Measurements from ENCODE around the gene USP22.

The USP22 gene

GRCh38 chr17:21046216-21046615 lies 3.4 kb upstream of the USP22 start:
- DNase-seq (ENCODE audit: low read depth) = no peak

DNA sequence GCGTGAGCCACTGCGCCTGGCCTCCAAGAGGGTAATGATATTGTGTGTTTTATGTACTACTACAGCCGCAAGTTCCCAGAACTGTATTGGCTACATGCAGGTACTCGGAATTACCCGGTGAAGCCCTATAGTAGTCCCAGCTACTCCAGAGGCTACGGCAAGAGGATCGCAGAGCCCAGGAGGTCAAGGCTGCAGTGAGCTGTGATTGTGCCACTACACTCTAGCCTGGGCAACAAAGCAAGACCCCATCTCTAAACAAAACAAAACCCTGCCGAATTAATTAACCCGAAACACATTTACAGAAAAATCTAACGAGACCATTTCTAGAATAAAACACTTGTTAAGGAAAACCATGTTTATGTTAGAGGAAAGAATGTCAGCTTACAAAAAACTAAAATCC lies 2.2 kb upstream of the USP22 start:
- no peak for DNase-seq (ENCODE audit: low read depth)

DNA sequence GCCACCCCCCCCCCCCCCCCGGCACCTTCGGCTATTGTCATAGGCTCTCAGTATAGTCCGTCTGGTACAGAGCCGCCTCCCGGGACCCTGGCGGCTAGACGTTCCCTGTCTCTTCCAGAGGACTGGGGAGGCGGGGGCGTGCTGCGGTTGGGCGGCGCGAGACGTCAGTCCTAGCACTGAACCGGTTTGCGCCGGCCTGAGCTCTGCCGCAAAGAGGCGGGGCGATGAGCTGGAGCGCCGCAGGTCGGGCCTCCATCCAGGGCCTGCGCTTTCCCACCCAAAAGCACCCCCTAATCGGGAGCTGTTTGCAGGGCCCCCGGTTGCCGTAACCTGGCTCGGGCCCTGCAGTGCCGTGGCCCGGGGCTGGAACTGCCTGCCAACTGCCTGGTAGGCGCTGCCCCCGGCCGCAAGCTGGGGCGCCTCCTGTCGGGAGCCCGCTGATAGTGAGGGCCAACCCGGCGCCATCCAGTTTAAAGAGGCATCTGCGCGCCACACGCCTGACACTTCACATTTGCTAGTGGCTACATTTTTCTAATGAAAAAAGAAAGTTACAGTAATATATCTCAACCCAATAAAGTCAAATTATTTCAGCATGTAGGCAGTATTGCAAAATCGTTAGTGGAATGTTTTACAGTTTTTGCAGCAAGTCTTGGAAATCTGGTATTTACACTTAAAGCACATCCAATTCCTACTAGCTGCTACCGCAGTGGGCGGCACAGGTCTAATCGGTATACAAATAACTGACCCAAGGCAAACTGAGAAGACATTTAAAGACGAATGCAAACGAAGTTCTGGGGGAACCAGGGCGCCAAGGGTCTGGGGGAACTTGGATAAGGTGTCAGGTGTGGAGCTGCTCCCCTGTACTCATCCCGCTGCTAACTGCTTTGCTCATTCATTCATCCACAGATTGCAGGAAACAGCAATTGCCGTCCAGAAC lies 753 bp upstream of the USP22 start:
- DNase-seq (ENCODE audit: low read depth) = peak; percentile 99

DNA sequence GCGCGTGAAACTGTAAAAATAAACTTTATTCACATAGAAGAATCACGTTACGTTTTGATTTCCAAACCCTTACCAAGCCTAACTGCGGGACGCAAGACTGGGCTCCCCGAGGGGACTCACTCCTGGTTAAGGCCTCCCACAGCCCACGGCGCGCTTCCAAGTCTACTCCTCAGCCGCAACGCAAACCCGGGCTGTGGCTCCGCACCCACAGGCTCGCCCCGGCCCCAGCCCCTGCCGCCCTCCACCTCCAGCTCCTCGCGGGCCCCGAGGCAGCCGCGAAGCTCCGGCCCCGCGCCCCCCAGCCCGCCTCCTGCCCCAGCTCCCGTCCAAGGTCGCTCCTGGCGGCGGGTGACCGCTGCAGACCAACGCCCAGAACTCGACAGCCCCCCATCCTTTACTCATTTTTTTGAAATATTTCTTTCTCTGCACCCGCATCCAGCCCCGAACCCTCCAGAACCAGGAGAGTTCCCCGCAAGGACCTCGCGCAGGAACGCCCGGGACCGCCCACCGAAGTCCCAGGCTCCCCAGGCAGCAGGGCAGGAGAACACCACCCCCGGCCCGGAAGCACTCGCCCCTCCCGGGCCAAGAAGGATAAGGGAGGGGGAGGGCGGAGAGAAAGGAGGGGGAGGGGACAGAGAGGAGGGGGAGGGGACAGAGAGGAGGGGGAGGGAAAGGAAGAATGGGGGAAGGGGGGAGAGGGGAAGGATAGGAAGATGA lies 912 bp downstream of the USP22 start:
- peak; percentile 82 for DNase-seq (ENCODE audit: low read depth)

GRCh38 chr17:21039839-21040575 lies 2.8 kb downstream of the USP22 start:
- peak; percentile 68 for DNase-seq (ENCODE audit: low read depth)

- DNase-seq (ENCODE audit: low read depth) = no peak
Observed at GRCh38 chr17:21037117-21037803, 5.6 kb downstream of the USP22 start.

DNA sequence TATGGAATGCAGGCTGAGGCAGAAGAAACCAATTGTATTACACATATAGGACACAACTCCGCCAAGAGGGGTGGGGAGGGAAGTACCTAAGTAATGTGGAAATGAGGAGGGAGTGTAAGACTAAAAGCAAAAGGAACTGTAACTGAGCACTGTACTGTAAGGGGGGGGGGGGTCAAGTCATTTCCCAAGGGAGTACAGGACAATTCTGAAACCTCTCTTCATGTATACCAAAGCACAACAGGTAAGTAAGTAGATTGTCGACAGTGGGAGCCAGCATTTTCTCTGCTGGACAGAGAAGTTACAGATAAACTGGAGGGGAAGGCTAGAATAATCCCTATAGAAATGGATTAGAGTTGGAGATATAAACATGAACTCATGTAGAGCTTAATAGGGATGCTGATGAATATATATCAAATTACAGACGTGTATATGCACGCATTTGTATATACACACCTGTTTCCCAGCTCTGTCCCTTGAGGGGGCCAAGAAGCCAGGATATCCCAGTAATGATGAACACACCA lies 6.4 kb downstream of the USP22 start:
- no peak for DNase-seq (ENCODE audit: low read depth)

DNA sequence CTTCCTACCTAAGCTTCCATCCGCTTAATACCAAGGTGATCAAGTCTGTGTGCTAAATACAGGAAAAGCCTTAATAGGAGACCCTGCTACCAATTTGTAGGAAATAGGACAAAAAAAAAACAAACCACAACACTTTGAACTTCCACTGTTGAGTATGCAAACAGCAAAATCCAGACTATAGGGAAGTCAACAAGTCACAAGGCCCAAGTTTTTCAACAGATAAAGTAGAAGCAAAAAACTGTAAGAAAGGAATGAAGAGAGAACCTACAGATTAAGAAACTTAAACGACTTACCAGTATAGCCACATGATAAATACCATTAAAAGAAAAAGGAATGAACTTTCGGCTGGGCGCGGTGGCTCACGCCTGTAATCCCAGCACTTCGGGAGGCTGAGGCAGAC lies 7.4 kb downstream of the USP22 start:
- DNase-seq (ENCODE audit: low read depth) = no peak

- no peak for DNase-seq (ENCODE audit: low read depth)
Observed at GRCh38 chr17:21034340-21035235, 8.2 kb downstream of the USP22 start.

GRCh38 chr17:21033350-21033749 lies 9.5 kb downstream of the USP22 start:
- no peak for DNase-seq (ENCODE audit: low read depth)

DNA sequence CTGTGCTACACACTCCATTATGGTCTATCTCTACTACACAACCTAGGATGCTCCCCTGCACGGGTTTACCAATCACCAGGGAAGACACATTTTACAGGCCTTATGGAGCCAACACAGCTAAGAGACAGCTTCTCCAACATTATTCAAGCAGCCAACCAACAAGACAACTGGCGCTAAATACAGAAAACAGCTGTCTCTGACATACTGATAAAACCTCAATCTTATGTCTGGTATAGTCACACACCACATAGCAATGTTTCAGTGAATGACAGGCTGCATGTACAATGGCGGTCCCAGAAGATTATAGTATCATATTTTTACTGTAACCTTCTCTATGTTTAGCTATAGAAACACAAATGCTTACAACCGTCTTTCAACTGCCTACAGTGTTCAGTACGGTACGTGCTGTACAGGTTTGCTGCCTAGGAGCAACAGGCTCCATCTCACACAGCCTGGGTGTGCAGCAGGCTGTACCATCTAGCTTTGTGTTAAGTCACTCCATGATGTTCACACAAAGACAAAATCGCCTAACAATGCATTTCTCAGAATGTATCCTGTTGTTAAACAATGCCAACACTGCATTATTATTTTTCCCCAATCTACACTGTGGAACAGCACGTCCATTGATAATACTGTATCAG lies 10.9 kb downstream of the USP22 start:
- no peak for DNase-seq (ENCODE audit: low read depth)

GRCh38 chr17:21030375-21030774 lies 12.4 kb downstream of the USP22 start:
- no peak for DNase-seq (ENCODE audit: low read depth)

DNA sequence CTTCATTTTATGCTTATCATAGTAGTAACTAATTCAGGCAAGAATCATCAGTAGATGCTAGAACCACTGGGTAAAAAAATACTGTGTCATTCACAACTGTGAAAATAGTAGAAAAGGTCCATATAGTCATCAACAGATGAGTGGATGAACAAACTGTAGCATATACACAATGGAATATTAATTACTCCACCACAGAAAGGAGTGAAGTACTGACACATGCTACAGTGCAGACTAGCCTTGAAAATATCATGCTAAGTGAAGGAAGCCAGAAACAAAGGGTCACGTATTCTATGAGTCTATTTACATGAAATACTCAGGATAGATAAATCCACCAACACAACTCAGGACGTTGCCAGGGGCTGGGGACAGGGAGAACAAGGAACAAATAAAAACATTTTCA lies 13.3 kb downstream of the USP22 start:
- DNase-seq (ENCODE audit: low read depth) = no peak

- peak; percentile 66 for DNase-seq (ENCODE audit: low read depth)
Observed at GRCh38 chr17:21029036-21029435, 13.8 kb downstream of the USP22 start.

GRCh38 chr17:21028192-21028591 lies 14.6 kb downstream of the USP22 start:
- DNase-seq (ENCODE audit: low read depth) = no peak

DNA sequence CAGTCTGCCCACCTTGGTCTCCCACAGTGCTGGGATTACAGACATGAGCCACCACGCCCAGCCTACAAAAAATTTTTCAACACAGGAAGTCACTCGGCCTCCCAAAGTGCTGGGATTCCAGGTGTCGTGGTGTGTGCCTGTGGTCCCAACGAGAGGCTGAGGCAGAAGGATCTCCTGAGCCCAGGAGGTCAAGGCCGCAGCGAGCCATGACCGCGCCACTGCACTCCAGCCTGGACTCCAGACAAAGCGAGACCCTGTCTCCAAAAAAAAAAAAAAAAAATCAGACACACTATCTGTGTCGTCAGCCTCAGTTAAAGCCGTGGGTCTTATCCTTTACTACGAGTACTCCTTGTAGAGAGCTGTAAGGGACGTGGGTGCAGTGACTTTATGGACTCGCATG lies 15.8 kb downstream of the USP22 start:
- DNase-seq (ENCODE audit: low read depth) = no peak

- DNase-seq (ENCODE audit: low read depth) = no peak
Observed at GRCh38 chr17:21025451-21025850, 17.4 kb downstream of the USP22 start.

- DNase-seq (ENCODE audit: low read depth) = no peak
Observed at GRCh38 chr17:21024024-21024423, 18.8 kb downstream of the USP22 start.

DNA sequence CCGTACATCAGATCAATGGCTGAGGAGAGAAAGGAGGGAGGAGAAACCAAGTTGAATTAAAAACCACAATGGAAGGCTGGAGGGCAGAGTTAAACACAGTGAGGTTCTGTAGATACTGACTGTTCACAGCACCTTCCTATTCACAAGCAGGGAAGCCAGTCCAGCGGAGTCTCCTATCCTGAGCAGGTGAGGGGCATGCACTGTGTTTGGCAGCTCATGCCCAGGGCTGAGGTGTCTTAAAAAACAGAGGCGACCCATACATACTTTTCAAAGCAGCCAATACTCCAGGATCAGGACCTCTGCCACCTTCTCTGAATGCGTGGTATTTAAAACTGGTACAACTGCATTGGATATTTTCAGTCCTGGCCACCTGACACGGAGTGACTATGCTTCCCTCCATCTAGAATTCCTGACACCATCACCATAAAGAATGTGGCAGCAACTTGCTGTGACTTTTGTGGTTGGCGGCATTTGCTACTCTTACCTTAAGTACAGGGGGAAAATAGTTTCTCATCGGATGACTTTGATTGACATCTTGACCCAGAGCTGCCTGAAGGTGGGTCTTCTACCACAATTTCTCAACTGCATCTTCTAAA lies 21.5 kb downstream of the USP22 start:
- DNase-seq (ENCODE audit: low read depth) = no peak

- no peak for DNase-seq (ENCODE audit: low read depth)
Observed at GRCh38 chr17:21020622-21021021, 22.2 kb downstream of the USP22 start.

All from fibroblast of gingiva (primary cell).